BLaER1 treated with 17β-estradiol and CSF1 and Interleukin-3, amounts not matched to agents 10 nM and 100 nM (cell line): ENCODE data around the gene SLC35F1.

Experiments
- H3K27ac ChIP-seq, 11 experiments: shearing (Covaris generic); formaldehyde crosslinking; 2 replicates each; pipeline ENCODE4 v1.8.1; 2022
- H3K27me3 ChIP-seq, 11 experiments: shearing (Covaris generic); formaldehyde crosslinking; 2 replicates each; pipeline ENCODE4 v1.8.1; 2022
- H3K36me3 ChIP-seq, 11 experiments: shearing (Covaris generic); formaldehyde crosslinking; 2 replicates each; pipeline ENCODE4 v1.8.1; 2022
- H3K4me1 ChIP-seq, 10 experiments: shearing (Covaris generic); formaldehyde crosslinking; 2 replicates each; pipeline ENCODE4 v1.8.1; 2022
- H3K4me2 ChIP-seq, 11 experiments: shearing (Covaris generic); formaldehyde crosslinking; 2 replicates each; pipeline ENCODE4 v1.8.1; 2022
- H3K4me3 ChIP-seq, 10 experiments: shearing (Covaris generic); formaldehyde crosslinking; 2 replicates each; pipeline ENCODE4 v1.8.1; 2022
- H3K9ac ChIP-seq, 11 experiments: shearing (Covaris generic); formaldehyde crosslinking; 2 replicates each; pipeline ENCODE4 v1.8.1; 2022
- H3K9me3 ChIP-seq, 11 experiments: shearing (Covaris generic); formaldehyde crosslinking; replicated peaks in 1 of 11; 2 replicates each; pipeline ENCODE4 v1.8.1; 2022
- H4K20me1 ChIP-seq, 11 experiments: shearing (Covaris generic); formaldehyde crosslinking; 2 replicates each; pipeline ENCODE4 v1.8.1; 2022
- Cebpa-rat ChIP-seq, 11 experiments: shearing (Covaris generic); IDR thresholded peaks; 2 replicates each; pipeline ENCODE4 v1.8.1; 2022

Gene SLC35F1

GRCh38 chr6:118320652-118321051 lies 413.6 kb downstream of the SLC35F1 start:
- Histone ChIP-seq H3K27me3 (no peaks in the 10 kb centered on the region), H3K4me3 (no peak overlapping the region), H4K20me1 (no peaks in the 10 kb centered on the region), H3K36me3 (no peaks in the 10 kb centered on the region), H3K27ac (no peak overlapping the region), H3K4me1 (peaks cover 6 to 35% (median 22%) of the 10 kb centered on the region in 10 experiments; a peak in 19 of 20 replicates), H3K9me3 (peaks cover 0 to 4% (median 0%) of the 10 kb centered on the region in 11 experiments; a peak in 2 of 22 replicates), H3K4me2 (peak overlapping the region in 1 of 11 experiments; percentile 7; a peak in 1 of 22 replicates), H3K9ac (no peak overlapping the region)
- no peak for TF ChIP-seq Cebpa-rat (IDR thresholded peaks at IDR 0.05)

- H3K4me1 ChIP-seq: peaks cover 0 to 15% (median 10%) of the 10 kb centered on the region in 10 experiments; a peak in 11 of 20 replicates
- no peaks in the 10 kb centered on the region for H4K20me1 ChIP-seq
- no peaks in the 10 kb centered on the region for H3K27me3 ChIP-seq
- H3K4me2 ChIP-seq: no peak overlapping the region
- no peak overlapping the region for H3K9ac ChIP-seq
- no peak overlapping the region for H3K4me3 ChIP-seq
- H3K9me3 ChIP-seq: no peaks in the 10 kb centered on the region; a peak in 1 of 22 replicates
- TF ChIP-seq Cebpa-rat (IDR thresholded peaks at IDR 0.05): no peak
- H3K27ac ChIP-seq: no peak overlapping the region
- H3K36me3 ChIP-seq: no peaks in the 10 kb centered on the region
These were observed 417.1 kb downstream of the SLC35F1 start for GRCh38 chr6:118324116-118324515.

DNA sequence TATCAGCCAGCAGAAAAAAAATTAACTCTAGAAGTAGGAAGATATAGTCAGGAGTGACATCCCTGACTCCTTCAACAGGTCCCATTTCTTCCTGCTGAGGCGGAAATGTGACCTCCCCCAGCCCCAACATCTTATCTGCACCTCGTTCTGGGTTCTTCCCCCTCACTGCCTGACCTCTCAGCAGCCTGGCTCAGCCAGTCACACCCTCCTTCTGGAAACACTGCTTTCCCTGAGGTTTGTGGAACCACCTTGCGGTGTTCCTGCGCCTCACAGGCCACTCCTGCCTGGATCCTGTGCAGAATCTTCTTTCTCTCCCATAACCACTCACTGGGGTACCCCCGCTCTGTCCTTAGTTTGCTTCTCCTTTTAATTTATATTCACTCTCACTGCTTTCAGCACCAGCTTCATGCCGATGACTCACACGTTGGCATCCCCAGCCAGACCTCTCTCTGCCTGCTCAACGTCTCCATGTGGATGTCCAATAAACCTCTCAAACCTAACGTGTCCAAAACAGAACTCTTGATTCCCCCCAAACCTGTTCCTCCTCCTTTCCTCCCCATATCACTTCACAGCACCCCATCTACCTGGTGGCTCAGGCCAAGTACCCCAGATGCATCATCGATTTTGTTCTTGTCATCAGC lies 418.3 kb downstream of the SLC35F1 start:
- no peak for TF ChIP-seq Cebpa-rat (IDR thresholded peaks at IDR 0.05)
- H3K9me3 ChIP-seq: peaks cover 0 to 3% (median 0%) of the 10 kb centered on the region in 11 experiments; a peak in 2 of 22 replicates

DNA sequence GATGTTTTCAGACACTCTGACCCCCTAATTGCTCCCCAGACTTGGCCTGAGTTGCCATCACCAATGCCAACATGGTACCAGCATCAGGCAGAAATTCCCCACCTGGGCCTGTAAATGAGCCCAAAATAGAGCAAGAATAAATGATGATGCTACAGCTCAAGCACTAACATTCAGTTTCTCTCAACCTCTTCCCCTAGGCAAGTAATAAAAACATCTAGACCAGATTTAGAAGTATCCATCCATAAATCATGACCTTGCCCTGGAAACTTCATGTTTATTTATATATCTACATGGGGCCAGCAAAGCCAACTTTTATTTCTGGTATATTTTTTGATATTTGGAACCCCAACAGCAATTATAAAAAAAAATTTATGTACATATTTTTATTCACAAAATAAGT lies 419.6 kb downstream of the SLC35F1 start:
- Histone ChIP-seq H3K9me3 (peaks cover 0 to 6% (median 0%) of the 10 kb centered on the region in 11 experiments; a peak in 2 of 22 replicates), H3K27ac (no peak overlapping the region), H3K27me3 (no peaks in the 10 kb centered on the region), H3K4me3 (no peak overlapping the region), H3K9ac (no peak overlapping the region), H3K4me2 (no peak overlapping the region), H3K36me3 (no peaks in the 10 kb centered on the region), H3K4me1 (peaks cover 0 to 11% (median 9%) of the 10 kb centered on the region in 10 experiments; a peak in 11 of 20 replicates), H4K20me1 (no peaks in the 10 kb centered on the region)
- TF ChIP-seq Cebpa-rat (IDR thresholded peaks at IDR 0.05): no peak

More for the DNA sequence above, 418.3 kb downstream of the SLC35F1 start:
- Histone ChIP-seq H3K4me1 (peaks cover 0 to 15% (median 10%) of the 10 kb centered on the region in 10 experiments; a peak in 11 of 20 replicates), H3K4me3 (no peak overlapping the region), H3K9ac (no peak overlapping the region), H3K27ac (no peak overlapping the region), H4K20me1 (no peaks in the 10 kb centered on the region), H3K4me2 (no peak overlapping the region), H3K36me3 (no peaks in the 10 kb centered on the region), H3K27me3 (no peaks in the 10 kb centered on the region)

GRCh38 chr6:118327237-118327636 lies 420.2 kb downstream of the SLC35F1 start:
- Histone ChIP-seq H3K4me3 (no peak overlapping the region), H3K9me3 (peaks cover 0 to 6% (median 0%) of the 10 kb centered on the region in 11 experiments; a peak in 1 of 22 replicates), H3K27ac (no peak overlapping the region), H3K4me1 (peaks cover 0 to 11% (median 9%) of the 10 kb centered on the region in 10 experiments; a peak in 11 of 20 replicates), H3K4me2 (no peak overlapping the region), H4K20me1 (no peaks in the 10 kb centered on the region), H3K9ac (no peak overlapping the region), H3K27me3 (no peaks in the 10 kb centered on the region), H3K36me3 (no peaks in the 10 kb centered on the region)
- TF ChIP-seq Cebpa-rat (IDR thresholded peaks at IDR 0.05): no peak

- peaks cover 0 to under 1% (median 0%) of the 10 kb centered on the region in 10 experiments; a peak in 1 of 20 replicates for H3K4me1 ChIP-seq
- H3K27me3 ChIP-seq: no peaks in the 10 kb centered on the region
- no peak overlapping the region for H3K9ac ChIP-seq
- no peak overlapping the region for H3K4me3 ChIP-seq
- H3K4me2 ChIP-seq: no peak overlapping the region
- no peaks in the 10 kb centered on the region for H4K20me1 ChIP-seq
- no peaks in the 10 kb centered on the region for H3K36me3 ChIP-seq
- H3K27ac ChIP-seq: no peak overlapping the region
- TF ChIP-seq Cebpa-rat (IDR thresholded peaks at IDR 0.05): no peak
- H3K9me3 ChIP-seq: peaks cover 0 to 13% (median 5%) of the 10 kb centered on the region in 11 experiments; a peak in 11 of 22 replicates
These were observed 426.7 kb downstream of the SLC35F1 start for GRCh38 chr6:118333772-118334171.

DNA sequence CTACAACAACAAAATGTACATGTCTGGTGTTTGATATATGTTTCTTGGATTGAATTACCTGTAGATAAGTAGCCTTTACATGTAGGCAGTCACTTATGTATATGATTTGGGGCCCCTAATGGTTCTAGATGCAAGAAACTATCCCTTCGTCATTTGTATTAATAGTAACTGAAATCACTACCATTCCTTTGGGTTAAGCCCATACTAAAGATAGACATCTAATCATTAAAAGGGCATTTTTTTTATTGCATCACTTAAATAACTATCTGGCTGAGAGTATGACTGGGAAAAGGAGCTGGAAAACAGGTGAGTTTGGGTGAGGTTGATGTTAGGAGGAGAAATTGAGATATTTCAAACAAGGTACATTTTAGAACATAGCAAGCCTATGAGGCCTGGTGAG lies 427.6 kb downstream of the SLC35F1 start:
- Histone ChIP-seq H3K36me3 (no peaks in the 10 kb centered on the region), H4K20me1 (no peaks in the 10 kb centered on the region), H3K27me3 (no peaks in the 10 kb centered on the region), H3K4me3 (no peak overlapping the region), H3K9me3 (peaks cover 0 to 13% (median 5%) of the 10 kb centered on the region in 11 experiments; a peak in 11 of 22 replicates), H3K4me2 (no peak overlapping the region), H3K9ac (no peak overlapping the region), H3K27ac (no peak overlapping the region), H3K4me1 (no peaks in the 10 kb centered on the region)
- TF ChIP-seq Cebpa-rat (IDR thresholded peaks at IDR 0.05): no peak

DNA sequence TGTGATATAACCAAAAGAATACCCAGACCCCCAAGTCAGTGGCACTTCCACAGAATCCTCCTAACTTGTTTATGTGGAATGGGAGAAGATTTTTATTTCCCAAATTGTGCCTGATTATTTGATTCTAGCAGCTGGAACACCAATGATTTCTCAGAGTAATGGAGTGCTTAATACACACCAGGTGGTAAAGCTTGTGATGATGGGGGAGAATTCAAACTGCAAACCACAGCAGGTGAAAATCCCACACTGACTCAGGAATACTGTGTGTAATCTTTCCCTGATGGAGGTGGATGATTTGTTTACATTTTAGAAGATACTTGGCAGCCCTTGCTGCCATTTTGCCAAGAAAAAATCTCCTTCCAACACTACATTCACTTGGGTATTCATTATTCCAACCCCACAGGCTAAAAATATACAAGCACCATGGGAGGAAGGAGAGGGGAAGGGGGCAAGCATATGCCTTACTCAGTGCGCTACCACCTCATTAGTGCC lies 428.3 kb downstream of the SLC35F1 start:
- Histone ChIP-seq H3K4me1 (no peaks in the 10 kb centered on the region), H3K27ac (no peak overlapping the region), H4K20me1 (no peaks in the 10 kb centered on the region), H3K9me3 (peaks cover 0 to 10% (median 5%) of the 10 kb centered on the region in 11 experiments; a peak in 11 of 22 replicates), H3K36me3 (no peaks in the 10 kb centered on the region), H3K4me2 (no peak overlapping the region), H3K4me3 (no peak overlapping the region), H3K9ac (no peak overlapping the region), H3K27me3 (no peaks in the 10 kb centered on the region)
- TF ChIP-seq Cebpa-rat (IDR thresholded peaks at IDR 0.05): no peak

- Histone ChIP-seq H4K20me1 (no peaks in the 10 kb centered on the region), H3K4me2 (no peak overlapping the region), H3K27ac (no peak overlapping the region), H3K9ac (no peak overlapping the region), H3K27me3 (no peaks in the 10 kb centered on the region), H3K9me3 (peaks cover 15 to 32% (median 21%) of the 10 kb centered on the region in 11 experiments), H3K4me3 (no peak overlapping the region), H3K4me1 (peaks cover 0 to 12% (median 3%) of the 10 kb centered on the region in 10 experiments; a peak in 6 of 20 replicates), H3K36me3 (no peaks in the 10 kb centered on the region)
- no peak for TF ChIP-seq Cebpa-rat (IDR thresholded peaks at IDR 0.05)
These were observed 437.1 kb downstream of the SLC35F1 start for GRCh38 chr6:118344014-118344670.
